ENCODE data around the gene GLIS1. TPM values are rescaled to one million over a fixed set of nuclear protein-coding genes. Genes with fewer than 3 reads are reported as not detected.

GLIS1 gene
- total RNA-seq, 2 experiments from 2014 or later, result not detected

DNA sequence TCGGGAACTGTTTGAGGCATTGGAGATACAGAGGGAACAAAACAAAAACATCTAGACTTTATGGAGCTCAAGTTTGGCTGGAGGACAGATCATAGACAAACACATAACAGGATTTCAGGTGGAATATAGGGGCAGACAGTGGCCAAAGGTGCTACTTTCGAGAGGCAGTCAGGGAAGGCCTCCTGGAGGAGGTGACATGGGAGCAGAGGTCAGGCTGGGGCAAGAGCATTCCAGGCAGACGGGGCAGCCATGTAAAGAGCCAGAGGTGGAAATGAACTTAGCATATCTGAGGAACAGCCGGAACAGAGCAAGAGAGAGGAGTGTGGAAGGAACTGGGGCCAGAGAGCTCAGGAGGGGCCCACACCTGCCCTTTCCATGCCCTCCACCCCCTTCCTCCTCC lies 157.5 kb downstream of the GLIS1 start:
- ATAC-seq, result no peak
- no peak overlapping the region for H3K27ac Mint-ChIP-seq
- H3K27me3 Mint-ChIP-seq, result no peaks in the 10 kb centered on the region
- CTCF ChIA-PET, result interaction anchor here (1.2 kb wide), 1 partner anchor 19 kb away, joined by 3 read pairs; no protein-coding TSS in a partner anchor
- no peaks in the 10 kb centered on the region for H3K36me3 Mint-ChIP-seq
- H3K4me1 Mint-ChIP-seq, result peaks cover 18% of the 10 kb centered on the region
- H3K9me3 Mint-ChIP-seq (ENCODE audit: low read depth), result no peaks in the 10 kb centered on the region
- DNase-seq, result no peak
- no peak overlapping the region for H3K4me3 Mint-ChIP-seq

GRCh38 chr1:53580739-53581475 lies 158.1 kb downstream of the GLIS1 start:
- H3K27me3 Mint-ChIP-seq, result no peaks in the 10 kb centered on the region
- ATAC-seq (no peak), DNase-seq (no peak)
- CTCF ChIA-PET, result interaction anchor here (1.2 kb wide), 1 partner anchor 19 kb away, joined by 3 read pairs; no protein-coding TSS in a partner anchor
- no peak overlapping the region for H3K27ac Mint-ChIP-seq
- no peaks in the 10 kb centered on the region for H3K36me3 Mint-ChIP-seq
- no peaks in the 10 kb centered on the region for H3K9me3 Mint-ChIP-seq (ENCODE audit: low read depth)
- peaks cover 18% of the 10 kb centered on the region for H3K4me1 Mint-ChIP-seq
- H3K4me3 Mint-ChIP-seq, result no peak overlapping the region

- no peak for ATAC-seq
- CTCF ChIA-PET, result no interaction called here
Measured at GRCh38 chr1:53580009-53580400, 159.0 kb downstream of the GLIS1 start.

GRCh38 chr1:53579221-53580008 lies 159.5 kb downstream of the GLIS1 start:
- no peak overlapping the region for H3K27ac Mint-ChIP-seq
- CTCF ChIA-PET, result no interaction called here
- no peaks in the 10 kb centered on the region for H3K27me3 Mint-ChIP-seq
- no peak overlapping the region for H3K4me3 Mint-ChIP-seq
- H3K9me3 Mint-ChIP-seq (ENCODE audit: low read depth), result no peaks in the 10 kb centered on the region
- ATAC-seq, result no peak
- no peaks in the 10 kb centered on the region for H3K36me3 Mint-ChIP-seq
- DNase-seq, result no peak
- peaks cover 11% of the 10 kb centered on the region for H3K4me1 Mint-ChIP-seq

More at GRCh38 chr1:53580009-53580400, 159.0 kb downstream of the GLIS1 start:
- H3K4me1 Mint-ChIP-seq, result peaks cover 17% of the 10 kb centered on the region
- H3K27me3 Mint-ChIP-seq, result no peaks in the 10 kb centered on the region
- no peaks in the 10 kb centered on the region for H3K9me3 Mint-ChIP-seq (ENCODE audit: low read depth)
- no peak overlapping the region for H3K27ac Mint-ChIP-seq
- DNase-seq, result no peak
- H3K4me3 Mint-ChIP-seq, result no peak overlapping the region
- no peaks in the 10 kb centered on the region for H3K36me3 Mint-ChIP-seq

DNA sequence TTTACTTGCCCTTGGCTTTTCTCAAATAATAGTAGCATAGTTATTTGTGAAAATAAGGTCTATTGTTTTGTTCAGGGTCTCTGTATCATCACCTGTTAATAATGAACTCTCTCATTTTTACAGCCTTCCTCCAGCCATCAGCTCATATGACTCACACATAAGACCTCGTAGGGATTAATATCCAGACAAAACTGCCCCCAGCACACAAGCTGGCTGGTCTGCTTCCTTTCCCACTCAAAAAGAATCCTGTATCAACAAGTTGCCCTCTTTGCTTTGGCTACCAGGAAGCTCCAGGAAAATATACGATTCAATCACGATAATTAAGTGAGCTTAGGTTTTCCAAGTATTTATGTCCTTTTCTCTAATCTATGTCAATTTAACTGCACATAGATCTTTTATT lies 160.6 kb downstream of the GLIS1 start:
- DNase-seq (no peak), ATAC-seq (no peak)
- Mint-ChIP-seq H3K27ac (no peak overlapping the region), H3K27me3 (peaks cover 3% of the 10 kb centered on the region), H3K9me3 (ENCODE audit: low read depth) (no peaks in the 10 kb centered on the region), H3K36me3 (no peaks in the 10 kb centered on the region), H3K4me1 (peaks cover 9% of the 10 kb centered on the region), H3K4me3 (no peak overlapping the region)
- CTCF ChIA-PET, result no interaction called here

- ATAC-seq, result no peak
- Mint-ChIP-seq H3K36me3 (no peaks in the 10 kb centered on the region), H3K27ac (no peak overlapping the region), H3K9me3 (ENCODE audit: low read depth) (no peaks in the 10 kb centered on the region), H3K4me3 (no peak overlapping the region), H3K4me1 (peaks cover 9% of the 10 kb centered on the region), H3K27me3 (peaks cover 3% of the 10 kb centered on the region)
- CTCF ChIA-PET, result no interaction called here
- DNase-seq, result no peak
Measured at GRCh38 chr1:53577761-53578100, 161.2 kb downstream of the GLIS1 start.

- H3K36me3 Mint-ChIP-seq, result no peaks in the 10 kb centered on the region
- H3K27ac Mint-ChIP-seq, result no peak overlapping the region
- ATAC-seq (no peak), DNase-seq (no peak)
- CTCF ChIA-PET, result no interaction called here
- no peaks in the 10 kb centered on the region for H3K9me3 Mint-ChIP-seq (ENCODE audit: low read depth)
- H3K27me3 Mint-ChIP-seq, result peaks cover 3% of the 10 kb centered on the region
- H3K4me3 Mint-ChIP-seq, result no peak overlapping the region
- peaks cover 4% of the 10 kb centered on the region for H3K4me1 Mint-ChIP-seq
Measured at GRCh38 chr1:53576866-53577760, 161.9 kb downstream of the GLIS1 start.

DNA sequence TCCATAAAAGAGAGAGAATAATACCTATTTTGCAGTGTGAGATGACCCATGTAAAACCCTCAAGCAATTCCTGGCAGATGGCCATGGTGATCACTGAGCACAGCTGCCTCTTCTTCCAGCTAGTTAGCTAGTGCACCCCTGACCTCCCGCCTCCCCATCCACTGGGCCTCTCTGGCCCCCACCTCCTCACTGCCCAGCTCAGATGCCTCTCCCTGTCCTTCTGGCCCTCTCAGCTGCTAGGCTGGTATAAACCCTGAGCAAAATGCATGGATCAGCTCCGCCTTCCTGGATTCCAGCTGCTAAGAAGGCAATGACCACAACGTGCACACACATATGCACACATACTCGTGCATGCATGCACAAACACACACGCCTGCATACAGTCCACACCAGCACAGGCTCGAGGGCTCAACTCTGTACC lies 162.6 kb downstream of the GLIS1 start:
- peaks cover 3% of the 10 kb centered on the region for H3K27me3 Mint-ChIP-seq
- no peaks in the 10 kb centered on the region for H3K9me3 Mint-ChIP-seq (ENCODE audit: low read depth)
- no peak overlapping the region for H3K4me3 Mint-ChIP-seq
- CTCF ChIA-PET, result no interaction called here
- no peak for DNase-seq
- no peak overlapping the region for H3K27ac Mint-ChIP-seq
- no peak for ATAC-seq
- H3K4me1 Mint-ChIP-seq, result peaks cover 4% of the 10 kb centered on the region
- no peaks in the 10 kb centered on the region for H3K36me3 Mint-ChIP-seq

GRCh38 chr1:53575955-53576320 lies 163.0 kb downstream of the GLIS1 start:
- Mint-ChIP-seq H3K4me1 (peaks cover 4% of the 10 kb centered on the region), H3K27ac (no peak overlapping the region), H3K9me3 (ENCODE audit: low read depth) (no peaks in the 10 kb centered on the region), H3K27me3 (peaks cover 3% of the 10 kb centered on the region), H3K36me3 (no peaks in the 10 kb centered on the region), H3K4me3 (no peak overlapping the region)
- CTCF ChIA-PET, result no interaction called here
- no peak for DNase-seq
- ATAC-seq, result no peak

GRCh38 chr1:53575141-53575954 lies 163.6 kb downstream of the GLIS1 start:
- CTCF ChIA-PET, result interaction anchor here (0.9 kb wide), 1 partner anchor 10 kb away, joined by 3 read pairs; no protein-coding TSS in a partner anchor
- Mint-ChIP-seq H3K27me3 (peaks cover 3% of the 10 kb centered on the region), H3K9me3 (ENCODE audit: low read depth) (no peaks in the 10 kb centered on the region), H3K4me3 (no peak overlapping the region), H3K4me1 (peaks cover 4% of the 10 kb centered on the region), H3K36me3 (no peaks in the 10 kb centered on the region), H3K27ac (no peak overlapping the region)
- DNase-seq (no peak), ATAC-seq (no peak)

- no peak for ATAC-seq
- no peak overlapping the region for H3K4me3 Mint-ChIP-seq
Measured at GRCh38 chr1:53574621-53575020, 164.3 kb downstream of the GLIS1 start.

GRCh38 chr1:53573931-53574330 lies 165.0 kb downstream of the GLIS1 start:
- H3K36me3 Mint-ChIP-seq, result no peaks in the 10 kb centered on the region
- no peak overlapping the region for H3K27ac Mint-ChIP-seq
- ATAC-seq, result no peak
- DNase-seq, result no peak
- no peaks in the 10 kb centered on the region for H3K9me3 Mint-ChIP-seq (ENCODE audit: low read depth)
- peaks cover 5% of the 10 kb centered on the region for H3K27me3 Mint-ChIP-seq
- peaks cover 4% of the 10 kb centered on the region for H3K4me1 Mint-ChIP-seq
- no peak overlapping the region for H3K4me3 Mint-ChIP-seq
- CTCF ChIA-PET, result interaction anchor here (0.9 kb wide), 1 partner anchor 11 kb away, joined by 3 read pairs; no protein-coding TSS in a partner anchor

More at GRCh38 chr1:53574621-53575020, 164.3 kb downstream of the GLIS1 start:
- Mint-ChIP-seq H3K4me1 (peaks cover 4% of the 10 kb centered on the region), H3K27ac (no peak overlapping the region), H3K9me3 (ENCODE audit: low read depth) (no peaks in the 10 kb centered on the region), H3K36me3 (no peaks in the 10 kb centered on the region), H3K27me3 (peaks cover 3% of the 10 kb centered on the region)
- DNase-seq, result no peak
- CTCF ChIA-PET, result interaction anchor here (0.9 kb wide), 1 partner anchor 10 kb away, joined by 3 read pairs; no protein-coding TSS in a partner anchor
